NCI-H1694 (cell line): Measurements from ENCODE around the gene SDK2.
A peak's percentile ranks its signal among the peaks of the same experiment; 100 is the strongest.
"Not testable (repeated sequence)": the region's sequence is repeated elsewhere in the genome, so short reads cannot be mapped to it uniquely, and the experiment has no call there.

Source experiments
- DNase-seq: peaks from one replicate; lab custom pipeline; 2025; lab: John Stamatoyannopoulos, UW

SDK2 gene

GRCh38 chr17:73317513-73318426 lies 326.5 kb downstream of the SDK2 start:
- no peak for DNase-seq

GRCh38 chr17:73316919-73317505 lies 327.2 kb downstream of the SDK2 start:
- peak; percentile 24 for DNase-seq

GRCh38 chr17:73315471-73315870 lies 328.8 kb downstream of the SDK2 start:
- no peak for DNase-seq

- DNase-seq, result no peak
These were observed 330.6 kb downstream of the SDK2 start for GRCh38 chr17:73313526-73314127.

GRCh38 chr17:73312887-73313286 lies 331.4 kb downstream of the SDK2 start:
- not testable (repeated sequence) for DNase-seq

- peak; percentile 77 for DNase-seq
These were observed 332.2 kb downstream of the SDK2 start, which contains the start of gene CDC42EP4 for GRCh38 chr17:73311781-73312641. Gene CDC42EP4 (minus strand): TSS chr17:73312001. CDS start chr17:73286500, 25,501 bp downstream.

GRCh38 chr17:73311428-73311780 lies 332.8 kb downstream of the SDK2 start:
- no peak for DNase-seq

GRCh38 chr17:73309727-73310596 lies 334.3 kb downstream of the SDK2 start:
- DNase-seq, result no peak

GRCh38 chr17:73308959-73309358 lies 335.3 kb downstream of the SDK2 start:
- DNase-seq, result not testable (repeated sequence)

- DNase-seq, result no peak
These were observed 336.0 kb downstream of the SDK2 start for GRCh38 chr17:73308017-73308823.

GRCh38 chr17:73307130-73307529 lies 337.1 kb downstream of the SDK2 start:
- no peak for DNase-seq

GRCh38 chr17:73305845-73306836 lies 338.1 kb downstream of the SDK2 start:
- no peak for DNase-seq

GRCh38 chr17:73304971-73305812 lies 339.1 kb downstream of the SDK2 start:
- no peak for DNase-seq

- no peak for DNase-seq
These were observed 339.8 kb downstream of the SDK2 start for GRCh38 chr17:73304438-73304837.

- DNase-seq, result no peak
These were observed 342.1 kb downstream of the SDK2 start for GRCh38 chr17:73302189-73302588.

- no peak for DNase-seq
These were observed 342.9 kb downstream of the SDK2 start for GRCh38 chr17:73301369-73301768.

GRCh38 chr17:73300392-73300791 lies 343.9 kb downstream of the SDK2 start:
- DNase-seq, result no peak
